NK-92 treated with Interleukin-12 subunit alpha and Interleukin-12 subunit beta, amount 100 ng/mL, for 24 hours (cell line): ENCODE measurements around the gene GPC3.

Experiments
- DNase-seq: peaks from one replicate; lab custom pipeline; 2025; lab: John Stamatoyannopoulos, UW

Gene GPC3

DNA sequence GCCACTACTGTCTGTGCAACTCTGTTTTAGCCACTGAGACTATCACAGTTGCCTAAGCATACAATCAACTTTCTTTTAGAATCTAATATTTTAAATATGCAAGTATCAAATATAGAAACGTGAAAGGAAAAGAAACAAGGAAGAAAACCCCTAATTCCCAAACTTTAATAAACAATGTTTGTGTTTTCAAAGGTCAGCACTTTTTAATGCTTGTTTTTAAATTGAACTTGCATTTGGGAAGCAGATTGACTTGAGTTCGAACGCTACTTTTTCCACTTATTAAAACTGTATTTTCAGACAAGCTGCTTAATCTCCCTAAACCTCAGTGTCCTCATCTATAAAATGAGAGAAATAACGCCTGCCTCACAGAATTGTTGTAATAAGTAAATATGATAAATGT, 384.3 kb downstream of the GPC3 start:
- DNase-seq: no peak

DNA sequence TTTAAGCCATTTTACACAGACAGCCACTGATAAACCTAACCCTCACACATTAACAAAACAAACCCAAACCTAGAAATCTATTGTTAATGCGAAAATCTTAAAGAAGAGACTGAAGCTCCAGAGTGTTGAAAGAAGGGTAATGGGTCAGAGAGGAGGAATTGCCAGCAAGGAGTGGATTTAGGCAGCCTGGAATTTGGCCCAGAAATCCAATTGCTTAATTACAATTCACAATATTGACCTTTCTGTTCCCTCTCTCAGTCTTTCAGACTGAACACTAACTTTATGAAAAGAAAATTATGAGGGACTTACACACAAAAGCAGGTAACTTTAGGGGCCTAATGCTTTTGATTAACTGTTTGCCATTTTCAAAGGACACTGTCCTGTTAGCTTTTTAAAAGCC, 384.9 kb downstream of the GPC3 start:
- no peak for DNase-seq

DNA sequence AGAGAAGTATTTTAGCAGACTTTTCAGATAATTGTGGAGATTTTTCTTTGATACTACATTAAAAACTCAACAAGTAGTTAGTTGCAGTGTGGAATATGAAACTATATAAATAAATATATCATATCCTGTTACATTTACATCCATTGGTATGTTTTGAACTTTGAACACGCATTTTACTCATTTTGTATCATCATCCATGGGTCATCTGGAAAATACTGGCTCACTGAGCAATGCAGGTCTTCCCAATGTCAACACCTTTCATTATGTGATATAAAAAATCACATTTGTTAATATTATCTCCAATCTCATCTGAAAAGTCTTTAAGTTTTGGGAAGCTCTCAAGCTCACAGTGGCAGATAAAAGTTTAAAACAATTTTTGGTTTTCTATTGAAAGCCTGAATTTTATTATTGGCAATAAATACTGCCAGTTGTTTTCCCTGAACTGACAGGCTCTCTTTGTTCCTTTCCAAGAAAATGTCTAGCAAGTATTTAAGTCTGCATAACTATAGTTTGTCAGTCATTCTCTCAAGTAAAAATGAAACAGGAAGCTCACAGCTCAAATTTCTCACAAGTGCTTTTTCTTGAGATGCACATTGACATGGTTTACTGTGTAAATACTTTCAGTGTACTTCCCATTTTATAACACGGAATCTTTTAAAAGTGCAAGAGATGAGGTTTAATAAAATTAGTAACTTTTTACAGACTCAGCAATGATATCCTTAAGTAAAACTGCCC, 386.6 kb downstream of the GPC3 start:
- DNase-seq: no peak

DNA sequence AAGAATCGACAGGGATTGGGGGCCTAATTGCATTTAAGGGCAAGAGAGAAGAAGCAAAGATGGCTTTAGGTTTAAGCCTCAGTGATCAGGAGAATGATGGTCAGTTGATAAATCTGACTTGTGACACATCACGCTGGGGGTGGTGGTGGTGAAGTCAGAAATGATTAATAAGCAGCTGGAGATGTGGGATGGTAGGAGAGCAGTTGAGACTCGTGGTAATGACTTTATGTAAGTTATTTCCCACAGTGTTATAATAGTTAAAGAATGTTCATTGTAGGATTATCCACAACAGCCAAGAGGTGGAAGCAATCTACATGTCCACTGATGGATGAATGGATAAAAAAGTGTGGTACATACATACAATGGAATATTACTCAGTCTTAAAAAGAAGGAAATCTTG, 391.2 kb downstream of the GPC3 start:
- no peak for DNase-seq

DNA sequence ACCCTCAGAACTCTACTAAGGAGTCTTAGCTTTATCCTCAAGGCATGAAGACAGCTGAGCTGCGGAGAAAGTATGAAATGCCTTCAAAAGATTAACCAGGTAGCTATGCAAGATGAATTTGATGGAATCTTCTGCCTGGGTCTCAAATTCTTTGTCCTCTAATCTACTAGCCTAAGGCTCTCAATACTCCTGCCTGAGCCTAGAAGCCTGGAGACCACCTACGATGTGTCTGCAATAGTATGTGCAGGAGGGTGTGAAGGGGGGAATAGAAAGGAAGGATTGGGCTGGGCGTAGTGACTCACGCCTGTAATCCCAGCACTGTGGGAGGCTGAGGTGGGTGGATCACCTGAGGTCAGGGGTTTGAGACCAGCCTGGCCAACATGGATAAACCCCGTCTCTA, 391.9 kb downstream of the GPC3 start:
- DNase-seq: no peak

DNA sequence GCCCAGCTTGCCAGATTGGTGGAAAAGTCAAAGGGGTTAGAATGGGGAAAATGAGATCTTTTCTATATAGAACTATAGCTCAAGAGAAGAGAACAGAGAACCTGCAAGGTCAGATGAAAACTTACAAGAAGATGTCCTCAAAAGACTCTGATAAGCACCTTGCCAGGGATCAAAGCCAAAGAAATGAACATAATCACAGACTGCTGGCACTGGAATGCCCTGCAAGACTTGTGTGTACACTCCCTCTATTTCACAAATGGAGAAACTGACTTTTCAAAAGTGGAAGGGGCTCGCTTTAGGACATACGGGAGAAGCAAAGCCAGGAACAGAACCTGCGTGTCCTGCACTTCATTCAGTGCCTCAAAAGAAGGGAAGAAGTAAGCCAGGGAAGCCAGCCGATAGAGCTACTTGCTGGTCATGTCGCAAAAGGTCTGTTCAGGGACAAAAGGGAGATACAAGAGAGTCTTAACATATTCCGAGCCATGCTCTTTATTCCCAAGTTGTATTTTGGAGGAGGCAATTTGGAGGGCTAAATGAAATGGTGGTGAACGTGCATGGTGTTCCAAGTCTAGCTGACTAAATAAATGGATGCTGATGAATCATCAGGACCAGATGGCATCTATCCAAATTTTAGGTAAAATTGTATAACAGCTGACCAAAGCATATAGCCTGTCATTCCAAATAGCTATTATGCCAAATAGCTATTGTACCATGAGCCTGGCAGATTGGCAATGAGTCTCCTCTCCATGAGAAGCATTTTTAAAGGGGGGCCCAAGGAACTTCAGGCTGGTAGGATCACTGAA, 394.5 kb downstream of the GPC3 start:
- no peak for DNase-seq

DNA sequence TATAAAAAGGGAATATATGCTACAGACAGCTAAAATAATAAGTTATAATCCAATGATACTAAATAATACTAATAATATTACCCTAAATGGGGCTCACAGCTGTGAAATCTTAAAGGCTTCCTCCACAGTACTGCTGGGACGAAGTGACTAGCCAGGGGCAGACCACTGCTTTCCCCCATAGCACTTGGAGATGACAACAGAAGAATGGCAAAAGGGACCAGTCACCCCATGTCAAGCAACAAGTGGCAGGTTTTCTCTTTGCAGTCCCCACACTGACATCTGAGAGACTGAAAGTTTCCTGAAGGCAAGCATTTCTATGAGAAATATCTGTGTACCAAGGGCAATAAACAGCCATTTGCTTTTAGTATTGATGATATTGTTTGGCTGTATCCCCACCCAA, 396.6 kb downstream of the GPC3 start:
- no peak for DNase-seq

DNA sequence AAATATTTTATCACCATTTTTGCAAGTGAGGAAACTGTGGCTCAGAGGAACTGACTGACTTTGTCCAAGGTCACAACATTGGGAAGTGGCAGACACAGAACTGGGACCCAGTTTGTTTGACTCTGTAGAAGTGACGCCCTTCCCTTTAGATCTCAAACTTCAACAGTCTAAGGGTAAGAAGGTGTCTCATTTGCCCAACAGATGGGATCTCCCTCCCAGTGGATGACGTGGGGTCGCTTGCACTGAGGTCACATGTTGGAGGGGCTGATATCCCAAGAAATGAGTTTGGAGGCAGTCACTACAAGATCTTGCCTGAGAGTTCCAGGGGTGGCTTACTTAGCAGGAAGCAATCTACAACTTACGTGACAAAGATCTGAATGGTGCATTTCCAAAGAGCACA, 397.6 kb downstream of the GPC3 start:
- DNase-seq: no peak

DNA sequence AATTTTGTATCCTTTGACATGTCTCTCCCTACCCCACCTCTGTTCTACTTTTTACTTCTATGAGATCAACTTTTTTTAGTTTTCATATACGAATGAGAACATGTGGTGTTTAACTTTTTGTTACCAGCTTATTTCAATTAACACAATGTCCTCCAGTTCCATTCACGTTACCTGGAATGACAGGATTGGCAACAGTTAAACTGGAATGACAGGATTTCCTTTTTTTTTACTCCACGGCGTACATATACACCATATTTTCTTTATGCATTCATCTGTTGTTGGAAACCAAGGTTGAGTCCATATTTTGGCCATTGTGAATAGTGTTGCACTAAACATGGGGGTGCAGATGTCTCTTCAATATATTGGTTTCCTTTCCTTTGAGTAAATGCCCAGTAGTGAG, 398.3 kb downstream of the GPC3 start:
- no peak for DNase-seq

DNA sequence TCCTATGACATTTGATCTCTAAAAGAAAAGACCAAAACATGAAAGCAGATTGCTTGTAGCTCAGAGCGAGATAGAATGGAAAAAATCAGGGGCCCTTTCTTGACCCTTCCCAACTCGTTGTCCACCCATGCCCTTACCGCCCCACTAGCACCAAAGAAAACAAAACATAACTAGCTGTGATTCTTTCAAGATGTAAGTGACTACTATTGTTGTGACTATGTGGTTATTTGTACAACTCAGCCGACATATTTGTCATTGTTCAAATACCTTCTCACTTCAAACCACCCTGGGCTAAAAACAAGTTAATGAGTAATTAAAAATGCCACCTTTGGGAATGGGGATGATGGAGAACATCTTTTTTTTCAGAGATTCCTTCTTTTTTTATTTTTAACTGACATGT, 399.0 kb downstream of the GPC3 start:
- no peak for DNase-seq

DNA sequence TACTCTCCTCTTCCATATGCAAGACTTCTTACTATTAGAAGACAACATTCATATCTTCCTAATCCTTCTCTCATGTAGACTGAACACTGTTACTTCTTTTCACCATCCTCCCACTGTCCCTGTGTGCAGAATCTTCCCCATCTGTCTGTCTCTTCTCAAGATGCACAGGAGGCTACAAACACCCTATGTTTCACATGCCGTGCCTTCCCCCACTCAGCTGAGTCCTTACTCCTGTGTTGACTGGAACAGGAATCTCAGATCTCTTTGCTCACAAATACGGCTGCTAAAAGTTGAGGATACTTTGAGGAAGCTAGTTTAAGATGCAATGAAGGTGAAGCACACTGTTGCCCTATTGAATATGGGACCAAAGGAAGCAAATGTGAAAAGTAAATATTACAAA, 401.6 kb downstream of the GPC3 start:
- DNase-seq: no peak

DNA sequence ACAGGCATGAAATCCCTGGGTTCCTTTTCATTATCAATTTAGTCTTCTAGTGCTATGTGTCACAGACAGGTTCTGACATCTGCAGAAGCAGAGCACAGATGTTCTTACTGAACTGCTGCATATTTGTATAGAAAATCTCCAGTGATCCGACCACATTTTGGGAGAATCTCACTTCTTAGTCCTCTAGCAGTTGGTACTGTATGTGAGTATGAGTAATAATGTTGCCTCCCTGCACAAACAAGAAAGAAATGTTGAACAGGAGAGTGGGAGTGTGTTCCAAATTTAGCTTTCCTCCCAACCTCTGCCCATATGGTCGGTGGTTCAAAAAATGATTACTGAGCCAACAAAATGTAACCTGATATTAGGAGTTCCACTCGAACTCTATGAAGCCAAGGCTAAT, 404.8 kb downstream of the GPC3 start:
- DNase-seq: no peak

DNA sequence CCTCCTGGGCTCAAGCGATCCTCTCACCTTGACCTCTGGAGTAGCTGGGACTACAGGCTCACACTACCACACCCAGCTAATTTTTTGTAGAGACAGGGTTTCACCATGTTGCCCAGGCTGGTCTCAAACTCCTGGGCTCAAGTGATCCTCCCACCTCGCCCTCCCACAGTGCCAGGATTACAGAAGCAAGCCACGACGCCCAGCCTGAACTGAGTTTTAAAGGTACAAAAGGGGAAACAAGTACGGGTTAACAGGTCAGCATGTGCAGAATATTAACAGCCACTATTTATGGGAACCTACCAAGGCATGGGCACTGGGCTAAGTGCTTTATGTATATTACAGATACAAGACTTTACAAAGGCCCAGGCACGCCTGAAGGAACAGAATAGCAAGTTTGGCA, 405.8 kb downstream of the GPC3 start:
- no peak for DNase-seq

DNA sequence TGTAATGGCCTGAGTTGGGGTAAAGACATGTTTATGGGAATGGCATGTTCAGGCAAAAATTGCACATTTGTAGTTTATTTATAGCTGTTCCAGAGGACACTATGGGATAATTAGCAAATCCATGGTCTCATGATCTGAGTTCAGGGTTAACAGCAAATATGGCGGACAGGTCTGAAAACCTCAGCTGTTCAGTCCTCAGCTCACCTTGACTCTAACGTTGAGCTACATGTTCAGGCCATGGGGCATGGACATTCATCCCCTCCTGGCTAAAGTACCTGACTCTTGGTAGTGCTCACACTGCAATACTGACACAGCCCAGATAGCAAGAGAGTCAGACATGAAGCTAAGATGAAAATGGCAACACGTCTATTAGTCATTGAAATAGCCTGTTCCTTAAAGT, 408.5 kb downstream of the GPC3 start:
- DNase-seq: no peak

DNA sequence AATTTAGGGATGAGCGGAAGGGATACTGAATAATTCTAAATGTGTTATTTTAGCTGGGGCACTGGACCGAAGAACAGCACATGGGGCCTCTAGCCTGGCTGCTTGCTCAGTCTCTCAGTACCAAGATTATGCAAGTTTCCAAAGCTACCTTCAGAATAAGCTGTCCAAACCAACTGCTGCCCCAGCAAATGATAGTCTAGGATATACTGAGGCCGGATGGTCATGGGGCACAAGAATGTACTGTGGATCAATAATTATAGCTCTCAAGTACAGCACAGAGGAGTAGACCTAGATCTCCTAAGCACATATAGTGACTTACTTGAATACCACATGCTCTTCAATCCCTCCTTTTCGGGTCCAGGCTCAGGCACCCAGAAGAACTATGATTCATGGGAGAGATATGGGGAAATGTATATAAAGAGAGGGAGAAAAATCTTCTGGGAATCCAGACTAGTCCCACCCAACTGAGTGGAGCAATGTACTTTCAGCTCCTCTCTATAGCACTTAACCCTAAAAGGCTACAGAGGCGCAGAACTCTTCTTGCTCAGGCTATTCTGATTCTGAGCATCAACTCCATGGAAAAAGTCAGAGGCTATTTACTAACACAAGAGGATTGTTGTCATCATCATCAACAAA, 409.8 kb downstream of the GPC3 start:
- no peak for DNase-seq

DNA sequence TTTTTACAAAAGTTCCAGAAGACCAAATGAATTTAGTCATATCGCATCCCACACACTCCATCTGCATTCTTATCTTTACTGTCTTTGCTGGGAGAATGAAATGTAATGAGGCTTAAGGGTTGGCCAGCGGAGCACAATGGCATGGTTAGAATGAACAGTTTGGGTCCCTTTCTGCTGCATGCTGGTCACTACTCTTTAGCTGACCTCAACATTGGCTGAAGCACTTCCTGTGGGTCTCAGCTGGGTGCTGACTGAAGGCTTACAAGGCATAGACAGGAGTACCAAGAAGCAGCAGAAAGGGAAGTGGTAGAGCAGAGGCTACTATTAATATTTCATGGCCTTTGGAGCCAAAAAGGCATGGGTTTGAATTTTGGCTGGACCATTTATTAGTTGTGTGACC, 410.7 kb downstream of the GPC3 start:
- no peak for DNase-seq

DNA sequence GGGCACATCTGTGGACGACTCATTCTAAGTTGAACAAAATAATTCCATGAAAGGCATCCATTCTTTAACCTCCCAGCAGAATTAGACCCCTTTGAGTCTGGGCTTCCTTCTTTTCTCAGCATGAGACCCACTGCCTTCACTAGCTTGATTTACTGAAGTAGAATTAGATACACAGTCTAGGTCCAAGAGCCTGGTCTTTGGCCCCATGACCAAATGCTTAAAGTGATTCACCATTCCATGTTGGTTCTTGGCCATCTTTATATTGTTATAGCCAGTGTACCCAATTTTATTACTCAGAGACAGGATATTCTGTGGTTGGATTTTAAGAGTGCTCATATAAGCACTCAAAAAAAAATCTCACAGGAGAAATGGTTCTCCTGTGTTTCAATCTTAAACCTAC, 414.8 kb downstream of the GPC3 start:
- DNase-seq: no peak

DNA sequence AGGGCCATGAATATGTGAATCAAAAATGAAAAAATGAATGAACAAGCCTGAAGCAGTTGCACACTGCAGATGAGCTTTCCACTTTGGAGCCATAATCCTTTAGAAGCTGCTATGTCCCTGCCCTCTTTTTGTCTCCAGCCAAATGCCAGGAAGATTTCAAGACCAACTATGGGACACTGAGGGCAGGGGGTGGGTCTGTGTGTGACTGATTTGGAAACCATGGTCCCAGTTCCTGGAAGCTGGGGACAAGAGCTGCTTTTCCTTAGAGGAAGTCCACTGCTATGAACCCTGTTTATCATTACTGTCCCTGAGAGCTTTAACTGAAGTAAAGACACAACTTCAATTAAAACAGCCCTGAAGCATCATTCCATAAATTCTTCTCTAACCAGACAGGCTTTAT, 416.2 kb downstream of the GPC3 start:
- no peak for DNase-seq

DNA sequence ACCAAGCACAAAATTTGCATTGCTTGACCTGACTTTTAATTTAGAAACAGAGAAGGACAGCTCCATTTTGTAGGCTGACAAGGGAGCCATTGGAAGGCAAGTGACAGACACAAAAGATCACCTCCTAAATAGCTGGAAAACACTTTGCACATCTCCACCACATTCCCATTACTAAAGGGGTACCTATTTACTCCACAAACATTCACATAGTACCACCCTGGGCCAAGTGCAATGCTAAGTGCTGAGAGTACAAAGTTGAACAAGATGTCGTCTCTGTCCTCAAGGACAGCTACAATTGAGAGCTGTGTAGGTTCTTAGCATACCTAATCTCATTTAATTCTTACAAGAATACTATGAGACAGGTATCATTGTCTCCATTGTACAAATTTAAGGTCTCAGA, 417.3 kb downstream of the GPC3 start:
- no peak for DNase-seq

DNA sequence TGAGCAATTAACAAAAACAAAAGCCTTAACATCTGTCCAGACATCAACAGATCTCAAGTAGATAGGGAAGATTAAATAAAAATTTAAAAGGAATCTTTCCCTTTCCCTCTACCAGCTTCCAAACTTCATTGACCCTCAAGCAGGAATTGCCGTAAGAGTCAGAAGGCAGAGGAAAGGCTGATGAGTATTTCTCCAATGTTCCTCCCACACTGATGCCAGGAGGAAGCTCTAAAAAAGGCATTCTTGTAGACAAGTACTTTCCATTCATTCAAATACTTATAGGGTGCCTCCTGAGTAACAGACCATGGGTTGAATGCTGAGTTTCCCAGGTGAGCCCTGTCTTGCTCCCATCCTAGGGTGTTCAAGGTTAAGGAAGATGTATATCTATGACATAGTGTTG, 418.5 kb downstream of the GPC3 start:
- no peak for DNase-seq

DNA sequence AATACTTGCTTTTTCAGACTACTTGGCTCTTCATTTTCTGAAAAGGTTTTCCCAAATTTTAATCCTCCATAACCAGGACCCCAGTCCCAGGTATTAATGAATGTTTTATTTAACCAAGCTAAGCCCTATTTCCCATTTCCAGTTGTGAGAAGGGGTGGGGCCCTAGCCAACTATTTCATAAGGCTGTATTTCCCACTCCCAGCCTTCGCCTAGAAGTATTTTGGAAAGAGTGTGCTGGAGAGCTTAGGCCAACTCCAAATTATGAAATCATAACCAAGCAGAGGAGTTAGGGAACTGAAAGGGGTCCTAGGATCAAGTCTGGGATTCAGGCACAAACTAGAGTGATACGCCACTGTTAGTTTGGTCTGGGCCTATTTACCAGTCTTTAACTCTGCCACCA, 421.7 kb downstream of the GPC3 start:
- DNase-seq: no peak

DNA sequence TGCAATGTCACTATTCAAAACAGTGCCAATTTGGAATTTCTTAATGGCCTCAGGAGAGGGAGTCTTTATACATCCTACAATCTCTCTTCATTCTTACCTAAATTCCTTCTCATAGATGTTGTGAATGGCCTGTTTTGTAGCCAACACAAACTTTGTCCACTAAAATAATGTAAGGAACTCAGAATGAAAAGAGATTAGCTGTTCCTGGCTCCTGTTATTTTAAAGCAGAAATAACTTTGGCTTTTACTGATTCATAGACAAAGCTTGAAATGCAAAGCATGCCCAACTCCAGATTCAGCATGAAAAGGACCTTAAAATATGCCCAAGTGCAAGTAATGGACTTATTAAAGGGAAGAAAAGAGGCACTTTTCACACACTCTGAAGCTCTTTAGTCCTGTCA, 424.1 kb downstream of the GPC3 start:
- no peak for DNase-seq

DNA sequence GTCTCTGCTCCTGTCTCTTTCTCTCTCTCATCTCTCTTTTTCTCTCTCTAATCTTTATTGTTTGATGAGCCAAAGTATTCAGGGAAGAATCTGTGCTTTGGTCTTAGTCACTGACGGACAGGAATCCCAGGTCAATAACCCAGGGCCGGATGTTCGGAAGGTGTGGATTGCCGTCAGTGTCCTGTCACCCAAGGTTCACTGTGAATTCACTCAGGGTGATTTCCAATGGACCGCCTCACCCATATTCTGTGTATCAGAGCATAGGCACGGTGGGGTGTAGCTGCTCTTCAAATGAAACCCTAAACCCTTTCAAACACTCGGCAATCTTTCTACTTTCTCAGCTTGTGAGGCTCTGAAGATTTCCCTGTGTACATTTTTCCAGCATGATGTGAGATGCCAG, 425.5 kb downstream of the GPC3 start:
- no peak for DNase-seq
